Measurements from ENCODE around the gene CCDC141.

CCDC141 gene

GRCh38 chr2:178859730-178860129 lies 190.2 kb downstream of the CCDC141 start:
- Histone ChIP-seq H3K27me3 (replicated peaks; ENCODE audit: control insufficient read depth, insufficient read depth, low read length) (no peaks in the 10 kb centered on the region), H3K36me3 (ENCODE audit: control insufficient read depth, insufficient read depth, low read length) (no peaks in the 10 kb centered on the region), H3K4me3 (replicated peaks; ENCODE audit: low read depth, low read length) (no peak overlapping the region)
- TF ChIP-seq CTCF (IDR thresholded peaks at IDR 0.05; ENCODE audit: insufficient read depth, low read length, poor library complexity, severe bottlenecking) = no peak
- DNase-seq (ENCODE audit: extremely low read depth, insufficient read length) = no peak

GRCh38 chr2:178858896-178859625 lies 190.9 kb downstream of the CCDC141 start:
- Histone ChIP-seq H3K4me3 (replicated peaks; ENCODE audit: low read depth, low read length) (no peak overlapping the region), H3K36me3 (ENCODE audit: control insufficient read depth, insufficient read depth, low read length) (no peaks in the 10 kb centered on the region), H3K27me3 (replicated peaks; ENCODE audit: control insufficient read depth, insufficient read depth, low read length) (no peaks in the 10 kb centered on the region)
- TF ChIP-seq CTCF (IDR thresholded peaks at IDR 0.05; ENCODE audit: insufficient read depth, low read length, poor library complexity, severe bottlenecking) = no peak
- DNase-seq (ENCODE audit: extremely low read depth, insufficient read length) = no peak

- no peaks in the 10 kb centered on the region for H3K27me3 ChIP-seq (replicated peaks; ENCODE audit: control insufficient read depth, insufficient read depth, low read length)
- TF ChIP-seq CTCF (IDR thresholded peaks at IDR 0.05; ENCODE audit: insufficient read depth, low read length, poor library complexity, severe bottlenecking) = no peak
- H3K36me3 ChIP-seq (ENCODE audit: control insufficient read depth, insufficient read depth, low read length) = no peaks in the 10 kb centered on the region
- no peak overlapping the region for H3K4me3 ChIP-seq (replicated peaks; ENCODE audit: low read depth, low read length)
- DNase-seq (ENCODE audit: extremely low read depth, insufficient read length) = no peak
Observed at GRCh38 chr2:178855151-178855550, 194.8 kb downstream of the CCDC141 start.

GRCh38 chr2:178848335-178848734 lies 201.6 kb downstream of the CCDC141 start:
- DNase-seq (ENCODE audit: extremely low read depth, insufficient read length) = no peak
- Histone ChIP-seq H3K27me3 (replicated peaks; ENCODE audit: control insufficient read depth, insufficient read depth, low read length) (no peaks in the 10 kb centered on the region), H3K36me3 (ENCODE audit: control insufficient read depth, insufficient read depth, low read length) (no peaks in the 10 kb centered on the region), H3K4me3 (replicated peaks; ENCODE audit: low read depth, low read length) (no peak overlapping the region)
- no peak for TF ChIP-seq CTCF (IDR thresholded peaks at IDR 0.05; ENCODE audit: insufficient read depth, low read length, poor library complexity, severe bottlenecking)

GRCh38 chr2:178846458-178846802 lies 203.5 kb downstream of the CCDC141 start:
- no peak for DNase-seq (ENCODE audit: extremely low read depth, insufficient read length)
- no peak for TF ChIP-seq CTCF (IDR thresholded peaks at IDR 0.05; ENCODE audit: insufficient read depth, low read length, poor library complexity, severe bottlenecking)
- Histone ChIP-seq H3K27me3 (replicated peaks; ENCODE audit: control insufficient read depth, insufficient read depth, low read length) (no peaks in the 10 kb centered on the region), H3K36me3 (ENCODE audit: control insufficient read depth, insufficient read depth, low read length) (no peaks in the 10 kb centered on the region), H3K4me3 (replicated peaks; ENCODE audit: low read depth, low read length) (no peak overlapping the region)

Measured in GM06990 (cell line).